Measurements from ENCODE around the gene CDHR3. TPM values are rescaled to one million over a fixed set of nuclear protein-coding genes. Genes with fewer than 3 reads are reported as not detected.
A peak's percentile ranks its signal among the peaks of the same experiment; 100 is the strongest.

CDHR3 gene
- total RNA-seq, 1 experiment from 2014 or later, result 3.3 TPM

- Histone ChIP-seq H2BK12ac (ENCODE audit: insufficient read length, low read depth, low read length) (no peak overlapping the region), H4K91ac (ENCODE audit: insufficient read length, low read depth, low read length) (no peak overlapping the region)
Measured at GRCh38 chr7:106001196-106001595, 38.1 kb downstream of the CDHR3 start.

More at GRCh38 chr7:106001196-106001595, 38.1 kb downstream of the CDHR3 start:
- Histone ChIP-seq H3K9ac (ENCODE audit: extremely low read depth, insufficient read length, low read length) (no peak overlapping the region), H2AK5ac (ENCODE audit: insufficient read length, low read length) (no peak overlapping the region), H3K4ac (ENCODE audit: low read depth, low read length) (no peak overlapping the region), H2BK5ac (ENCODE audit: insufficient read length, low read length) (no peak overlapping the region), H4K8ac (replicated peaks; ENCODE audit: insufficient read length, low read depth, low read length) (no peak overlapping the region), H3K4me1 (ENCODE audit: insufficient read depth, low read length) (no peaks in the 10 kb centered on the region), H4K5ac (ENCODE audit: insufficient read length, low read depth, low read length) (no peak overlapping the region), H3K79me2 (ENCODE audit: insufficient read depth, low read length) (no peaks in the 10 kb centered on the region), H3K18ac (ENCODE audit: insufficient read length, low read depth, low read length) (no peak overlapping the region), H3K56ac (ENCODE audit: insufficient read length, low read depth, low read length) (no peak overlapping the region), H2BK20ac (ENCODE audit: low read depth, low read length, poor library complexity, severe bottlenecking) (no peak overlapping the region), H2BK15ac (ENCODE audit: low read depth, low read length) (no peak overlapping the region), H3K4me2 (ENCODE audit: insufficient read depth, insufficient read length, low read length) (no peak overlapping the region), H3K23ac (ENCODE audit: insufficient read length, low read depth, low read length) (no peak overlapping the region), H3K79me1 (ENCODE audit: insufficient read depth, low read depth, low read length, poor library complexity, severe bottlenecking) (no peaks in the 10 kb centered on the region), H3T11ph (ENCODE audit: low read length) (no peak overlapping the region), H4K20me1 (ENCODE audit: control insufficient read depth, insufficient read depth, insufficient read length) (no peaks in the 10 kb centered on the region), H3K27ac (ENCODE audit: insufficient read length, low read depth, low read length) (no peak overlapping the region), H3K27me3 (ENCODE audit: insufficient read depth, low read length) (no peaks in the 10 kb centered on the region), H3K9me3 (ENCODE audit: control insufficient read depth, low read depth, low read length) (no peaks in the 10 kb centered on the region), H2BK120ac (ENCODE audit: low read depth, low read length, poor library complexity, severe bottlenecking) (no peak overlapping the region), H3K14ac (ENCODE audit: insufficient read depth, low read length) (no peak overlapping the region), H2AFZ (ENCODE audit: low read length) (no peak overlapping the region), H3K23me2 (ENCODE audit: insufficient read length, low read depth, low read length, poor library complexity, severe bottlenecking) (no peaks in the 10 kb centered on the region)
- TF ChIP-seq CTCF (conservative IDR thresholded peaks at IDR 0.05), result no peak
- peaks cover 6 to 9% of the 10 kb centered on the region in 2 experiments for H3K9me3 Mint-ChIP-seq
- peaks cover 17 to 20% of the 10 kb centered on the region in 2 experiments for H3K4me1 Mint-ChIP-seq
- H3K4me3 Mint-ChIP-seq, result no peak overlapping the region
- no peak for DNase-seq
- H3K36me3 Mint-ChIP-seq (ENCODE audit: insufficient read depth in 1 of 3, low read depth in 3 of 3), result peaks cover 6 to 10% (median 7%) of the 10 kb centered on the region in 3 experiments
- WGBS (ENCODE audit: extremely low coverage, insufficient read length, low lambda C conversion rate), result no CpG with 5 or more reads among the region's 7 CpGs
- H3K27me3 Mint-ChIP-seq (ENCODE audit: low read depth), result peaks cover 6% of the 10 kb centered on the region
- peak overlapping the region in 1 of 3 experiments; percentile 30; a peak in 1 of 7 replicates for H3K27ac Mint-ChIP-seq

All from H9 (cell line).